GM19238 (cell line): ENCODE measurements around the gene LILRA5.
"Not testable (repeated sequence)": the region's sequence is repeated elsewhere in the genome, so short reads cannot be mapped to it uniquely, and the experiment has no call there.

Experiments
- DNase-seq: peaks from one replicate; pipeline ENCODE4 v3.0.0; 2011; ENCODE audit warnings: low spot score; ENCODE audit not compliant: insufficient read length

LILRA5 gene

GRCh38 chr19:54277111-54277615 is 35.8 kb downstream of the LILRA5 start:
- DNase-seq = not testable (repeated sequence)

GRCh38 chr19:54275951-54276350 is 37.0 kb downstream of the LILRA5 start:
- DNase-seq = no peak

GRCh38 chr19:54274516-54274915 is 38.5 kb downstream of the LILRA5 start:
- DNase-seq = not testable (repeated sequence)

- DNase-seq = no peak
Observed at GRCh38 chr19:54273821-54274220, 39.1 kb downstream of the LILRA5 start.

GRCh38 chr19:54272181-54272580 is 40.8 kb downstream of the LILRA5 start:
- not testable (repeated sequence) for DNase-seq

- not testable (repeated sequence) for DNase-seq
Observed at GRCh38 chr19:54271587-54271986, 41.4 kb downstream of the LILRA5 start.

GRCh38 chr19:54271106-54271505 is 41.9 kb downstream of the LILRA5 start:
- no peak for DNase-seq

GRCh38 chr19:54268936-54269335 is 44.0 kb downstream of the LILRA5 start:
- DNase-seq = no peak

GRCh38 chr19:54266133-54266532 is 46.8 kb downstream of the LILRA5 start:
- peak; percentile 51 for DNase-seq

- DNase-seq = no peak
Observed at GRCh38 chr19:54262470-54262869, 50.5 kb downstream of the LILRA5 start.

- DNase-seq = no peak
Observed at GRCh38 chr19:54262066-54262465, 50.9 kb downstream of the LILRA5 start.

GRCh38 chr19:54257116-54257480 is 55.9 kb downstream of the LILRA5 start, which contains the start of gene LILRB5:
Gene LILRB5 (minus strand): TSS chr19:54257273. CDS start chr19:54257193, 80 bp downstream.
- DNase-seq = no peak
